HG03460 (cell line): ENCODE data around the gene KIAA0586.
"Not testable (repeated sequence)": the region's sequence is repeated elsewhere in the genome, so short reads cannot be mapped to it uniquely, and the experiment has no call there.

Experiments
- ATAC-seq: cut with Tn5 transposase; IDR thresholded peaks from one replicate; pipeline ENCODE4 v1.9.1; 2021; ENCODE audit not compliant: unreplicated experiment

KIAA0586 gene

DNA sequence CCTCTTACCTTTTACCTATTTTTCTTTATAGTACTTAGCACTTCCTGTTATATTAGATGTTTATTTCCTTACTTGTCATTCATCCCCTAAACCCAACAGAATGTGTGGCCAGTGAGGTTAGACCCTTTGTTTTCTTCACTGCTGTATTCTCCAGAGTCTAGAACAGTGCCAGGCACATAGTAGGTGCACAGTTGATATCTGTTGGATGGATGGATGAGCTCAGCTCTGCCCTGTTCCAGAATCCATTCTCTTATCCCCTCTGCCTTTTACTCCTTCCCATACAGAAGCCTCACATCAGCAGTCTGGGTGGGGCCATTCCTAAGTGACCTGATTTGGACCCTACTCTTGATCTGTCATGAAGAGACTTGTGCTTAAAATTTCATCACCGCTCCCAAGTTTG is 115.7 kb downstream of the KIAA0586 start:
- ATAC-seq = no peak

DNA sequence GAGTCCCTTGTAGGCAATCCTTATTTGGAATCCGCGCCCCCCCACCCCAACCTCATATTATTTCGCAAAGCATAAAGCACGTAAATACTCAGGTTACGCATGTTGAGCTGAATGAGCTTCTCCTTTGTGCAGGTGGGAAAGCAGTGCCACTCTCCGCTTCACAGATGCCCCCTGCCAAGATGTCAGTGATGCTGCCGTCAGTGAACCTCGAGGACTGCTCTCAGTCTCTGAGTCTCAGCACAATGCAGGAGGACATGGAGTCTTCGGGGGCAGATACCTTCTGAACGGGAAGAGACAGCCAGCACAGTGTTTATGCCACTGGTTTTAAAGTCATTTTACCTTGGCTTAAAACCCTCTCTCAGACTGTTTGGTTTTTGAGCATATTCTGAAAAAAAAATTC is 120.1 kb downstream of the KIAA0586 start:
- ATAC-seq = no peak

DNA sequence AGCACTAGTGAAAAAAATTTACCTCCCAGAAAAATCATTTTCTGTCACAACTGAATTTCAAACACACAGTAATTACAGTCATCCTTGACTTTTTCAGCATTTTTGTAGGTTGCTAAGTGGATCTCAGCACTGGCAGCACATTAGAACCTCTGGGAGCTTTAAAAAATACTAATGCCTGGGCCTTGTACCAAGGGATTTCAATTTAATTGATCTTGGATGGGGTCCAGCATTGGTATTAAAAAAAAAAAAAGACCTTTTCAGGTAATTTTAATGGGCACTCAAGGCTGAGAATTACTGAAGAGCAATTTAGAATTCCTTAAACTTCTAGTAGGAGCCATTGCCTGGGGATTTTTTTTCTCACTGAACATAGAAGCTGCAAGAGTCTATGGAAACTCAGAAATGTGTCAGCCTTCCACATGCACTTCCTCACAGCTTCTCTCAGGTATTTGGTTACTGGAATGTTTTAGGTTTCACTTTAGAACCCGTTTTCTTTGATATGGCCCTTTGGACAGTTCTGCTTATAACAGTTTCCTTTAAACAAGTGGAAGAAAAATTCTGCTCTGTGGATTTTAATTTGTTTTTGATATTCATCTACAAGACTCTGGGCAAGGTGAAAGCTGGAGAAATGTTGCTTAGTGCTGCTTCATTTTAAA is 121.7 kb downstream of the KIAA0586 start:
- ATAC-seq = no peak

DNA sequence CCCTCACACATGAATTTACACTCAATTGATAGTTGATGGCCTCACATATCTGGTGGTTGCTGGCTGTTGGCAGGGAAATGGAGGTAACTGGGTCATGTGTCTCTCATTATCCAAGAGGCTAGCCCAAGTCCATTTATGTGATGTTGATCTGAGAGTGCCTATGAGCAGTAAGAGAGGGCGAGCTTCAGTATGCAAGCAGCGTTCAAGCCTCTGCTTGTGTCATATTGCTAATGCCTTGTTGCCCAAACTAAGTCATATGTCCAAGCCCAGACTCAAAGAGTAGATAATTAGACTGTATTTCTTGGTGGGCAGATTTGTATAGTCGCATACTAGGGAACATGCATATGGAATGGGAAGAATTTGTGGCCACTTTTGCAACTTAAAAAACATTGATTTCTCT is 126.4 kb downstream of the KIAA0586 start:
- no peak for ATAC-seq

DNA sequence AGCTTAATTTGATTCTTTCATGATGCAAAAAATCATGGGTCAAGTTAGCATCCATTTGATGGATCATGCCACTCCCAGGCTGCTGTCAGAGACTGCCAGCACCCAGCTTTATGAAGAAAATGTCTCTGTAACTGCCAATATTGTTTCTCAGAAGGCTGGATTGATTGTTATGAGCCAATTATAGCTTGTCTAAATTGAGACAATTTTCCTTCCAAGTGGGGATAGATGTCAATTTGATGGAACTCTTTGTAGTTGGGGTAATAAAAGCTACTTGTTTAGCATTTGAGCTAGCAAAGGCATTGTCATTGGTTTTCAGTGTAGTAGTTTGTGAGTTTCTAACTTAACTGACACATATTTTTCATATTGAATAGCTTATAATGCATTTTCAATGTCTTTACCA is 128.1 kb downstream of the KIAA0586 start:
- no peak for ATAC-seq

DNA sequence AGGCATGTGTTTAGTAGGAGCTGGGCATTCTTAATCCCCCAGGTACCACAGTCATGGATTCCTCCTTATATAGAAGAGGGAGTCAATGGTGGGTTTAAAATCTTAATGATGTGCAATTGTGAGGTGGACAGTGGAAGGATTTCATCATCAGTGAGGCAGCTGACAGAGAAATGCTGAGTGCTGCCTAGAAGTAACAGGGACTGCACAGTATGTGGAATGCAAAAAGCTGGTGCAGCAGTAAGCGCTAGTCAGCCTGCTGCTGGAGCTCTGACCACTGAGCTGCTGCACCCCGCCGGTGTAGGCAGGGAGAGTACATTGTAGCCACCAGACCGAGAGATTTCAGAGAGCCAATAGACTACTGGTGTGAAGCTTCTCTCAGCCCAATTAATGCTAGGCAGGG is 129.7 kb downstream of the KIAA0586 start:
- no peak for ATAC-seq

DNA sequence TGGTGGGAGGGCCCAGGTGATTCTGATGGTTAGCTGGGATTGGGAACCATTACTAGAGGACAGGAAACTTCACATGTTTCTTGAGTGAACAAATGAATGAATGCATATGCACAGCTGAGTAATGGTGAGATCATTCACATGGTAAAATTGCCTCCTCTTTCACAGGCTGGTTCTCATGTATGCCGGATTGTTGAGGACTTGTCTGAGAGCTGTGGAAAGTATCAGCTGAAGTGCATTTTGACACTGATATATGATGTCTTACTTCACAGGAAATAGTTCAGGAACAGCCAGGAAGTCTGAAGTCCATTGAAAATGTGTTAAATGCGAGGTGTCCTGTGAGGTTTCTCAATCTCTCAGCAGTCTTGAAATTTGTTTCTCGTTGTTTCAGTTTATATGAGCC is 132.7 kb downstream of the KIAA0586 start:
- no peak for ATAC-seq

DNA sequence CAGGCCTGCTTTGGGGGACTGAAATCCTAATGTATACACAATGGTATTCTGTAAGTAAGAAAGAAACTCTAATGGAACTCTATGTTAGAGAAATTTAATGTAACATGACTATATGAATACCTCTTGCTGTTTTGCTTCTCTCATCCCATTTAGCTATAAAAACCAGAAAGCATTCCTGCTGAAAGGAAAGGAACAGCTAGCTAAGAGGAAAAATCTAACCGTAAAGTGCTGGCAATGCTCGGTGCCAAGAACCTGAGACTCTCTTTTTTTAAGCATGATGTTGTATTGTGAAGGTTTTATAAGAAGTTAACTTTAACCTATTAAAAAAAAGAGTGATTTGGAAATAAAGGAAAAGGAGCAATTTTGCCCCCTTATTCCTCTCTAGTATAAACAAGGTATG is 134.6 kb downstream of the KIAA0586 start:
- ATAC-seq = no peak

DNA sequence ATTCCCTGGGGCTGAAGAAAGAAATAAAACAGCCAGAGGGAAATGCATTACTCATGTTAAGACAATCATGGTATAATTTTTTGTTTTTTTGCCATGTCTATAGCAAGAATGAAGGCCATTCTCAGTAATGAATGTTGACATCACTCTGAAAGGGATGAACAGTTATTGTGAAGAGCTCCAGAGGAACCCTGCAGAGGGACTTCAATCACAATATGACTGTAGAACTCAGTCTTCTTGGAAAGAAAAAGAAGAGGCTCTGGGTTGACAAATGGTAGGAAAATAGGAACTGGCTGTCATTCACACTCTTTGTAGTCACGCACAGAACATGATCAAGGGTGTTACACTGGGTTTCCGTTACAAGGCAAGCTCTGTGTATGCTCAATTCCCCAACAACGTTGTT is 136.5 kb downstream of the KIAA0586 start:
- no peak for ATAC-seq

DNA sequence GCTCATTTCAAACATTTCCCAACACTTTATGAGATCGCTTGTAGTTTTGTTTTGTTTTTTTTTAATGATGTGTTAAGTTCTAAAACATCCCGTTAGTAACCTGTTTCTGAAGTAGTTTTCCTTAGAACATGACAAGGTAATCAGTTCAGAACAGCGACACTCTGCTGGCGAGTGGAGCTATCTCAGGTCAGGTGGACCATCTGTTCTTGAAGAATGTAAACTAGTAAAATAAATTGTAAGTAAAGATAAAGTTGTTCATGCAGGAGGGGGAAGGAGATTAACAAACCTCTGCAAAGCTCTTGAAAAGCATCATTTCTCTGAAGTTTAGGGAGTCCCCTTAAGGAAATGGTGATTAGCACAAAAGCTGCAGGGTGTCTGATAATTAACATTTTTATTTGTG is 138.3 kb downstream of the KIAA0586 start:
- ATAC-seq = no peak

DNA sequence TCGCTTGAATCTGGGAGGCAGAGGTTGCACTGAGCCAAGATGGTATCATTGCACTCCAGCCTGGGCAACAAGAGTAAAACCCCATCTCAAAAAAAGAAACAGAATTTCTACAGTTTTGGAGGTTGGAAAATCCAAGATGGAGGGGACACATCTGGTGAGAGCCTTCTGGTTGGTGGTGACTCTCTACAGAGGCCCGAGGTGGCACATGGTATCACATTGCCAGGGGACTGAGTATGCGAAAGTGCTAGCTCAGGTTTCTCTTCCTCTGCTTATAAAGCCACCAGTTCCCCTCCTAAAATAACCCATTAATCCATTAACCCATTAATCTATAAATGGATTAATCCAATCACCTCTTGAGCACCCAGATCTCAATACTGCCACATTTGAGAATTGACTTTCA is 139.5 kb downstream of the KIAA0586 start:
- ATAC-seq = no peak

DNA sequence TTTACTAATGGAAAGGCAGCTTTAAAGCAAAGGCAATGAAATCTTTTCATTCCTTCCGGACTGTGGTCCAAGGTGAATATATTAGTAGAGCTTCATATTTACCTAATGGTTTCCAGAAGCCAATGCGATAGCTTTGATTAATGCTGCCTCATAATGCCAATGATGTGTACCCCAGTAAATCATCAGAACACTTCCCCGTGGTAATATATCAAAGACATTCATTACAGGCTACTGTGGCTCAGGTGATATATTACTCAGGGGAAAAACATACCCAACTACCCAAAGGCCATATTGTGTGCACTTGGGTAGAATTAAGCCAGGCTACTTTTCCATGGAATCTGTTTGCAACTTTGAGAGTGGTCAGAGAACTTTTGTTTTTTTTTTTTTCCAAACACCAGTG is 140.8 kb downstream of the KIAA0586 start:
- no peak for ATAC-seq

DNA sequence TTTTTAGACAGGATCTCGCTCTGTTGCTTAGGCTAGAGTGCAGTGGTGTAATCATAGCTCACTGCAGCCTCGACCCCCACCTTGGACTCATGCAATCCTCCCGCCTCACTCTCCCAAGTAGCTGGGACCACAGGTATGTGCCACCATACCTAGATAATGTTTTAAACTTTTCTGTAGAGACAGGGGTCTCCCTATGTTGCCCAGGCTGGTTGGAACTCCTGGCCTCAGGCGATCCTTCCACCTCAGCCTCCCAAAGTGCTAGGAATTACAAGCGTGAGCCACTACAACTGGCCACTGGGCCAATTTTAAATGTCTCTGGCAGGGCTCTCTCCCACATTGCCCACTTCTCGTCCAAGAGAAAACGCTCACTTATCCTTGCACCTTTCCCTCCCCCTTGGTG is 143.7 kb downstream of the KIAA0586 start:
- no peak for ATAC-seq

DNA sequence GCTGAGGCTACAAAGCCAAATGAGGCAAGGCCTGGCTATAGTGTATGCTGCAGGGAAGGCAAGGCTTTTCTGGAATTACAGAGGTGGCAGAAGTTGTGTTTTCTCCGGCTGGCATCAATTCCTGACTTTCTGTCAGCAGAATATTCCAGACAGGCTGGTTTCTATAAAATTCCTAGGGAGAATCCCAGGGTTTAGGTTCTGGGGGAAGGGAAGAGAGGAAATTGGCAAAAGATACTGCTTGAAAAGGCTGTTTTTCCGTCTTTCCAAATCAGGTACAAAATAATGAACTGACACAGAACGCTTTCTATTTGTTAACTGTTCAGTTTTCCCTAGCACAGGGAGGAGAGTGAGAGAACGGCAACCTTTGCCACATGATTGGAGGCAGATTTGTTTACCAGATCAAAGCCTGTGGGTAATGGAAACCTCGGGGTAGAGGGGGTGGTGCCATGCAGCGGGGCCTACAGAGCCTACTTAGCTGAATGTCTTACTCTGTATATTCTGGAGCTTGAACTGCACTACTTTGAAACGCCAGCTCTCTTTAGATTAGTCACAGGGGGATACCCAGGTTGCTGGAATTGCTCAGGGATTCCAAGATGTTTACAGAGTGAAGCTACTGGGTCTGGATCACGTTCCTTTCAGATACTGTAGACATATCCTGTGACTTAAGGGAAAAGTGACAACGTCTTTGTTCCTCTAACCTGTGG is 144.4 kb downstream of the KIAA0586 start:
- ATAC-seq = no peak

DNA sequence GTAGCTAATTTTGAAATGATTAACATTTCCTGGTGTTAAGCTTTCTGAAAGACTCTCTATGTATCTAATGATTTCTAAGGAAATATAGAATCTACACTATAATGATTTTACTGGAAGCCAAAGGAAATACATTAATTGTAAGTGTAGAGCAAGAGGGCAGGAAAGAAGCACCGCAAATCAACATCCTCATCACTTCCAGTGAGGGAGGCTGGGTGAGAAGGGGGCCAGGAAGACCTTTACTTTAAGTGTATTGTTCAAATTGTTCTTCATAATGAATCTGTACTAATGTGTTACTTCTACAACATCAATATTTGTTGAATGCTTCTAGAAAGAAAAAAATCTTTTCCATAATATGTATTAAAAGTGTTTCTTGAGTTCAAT is 144.9 kb downstream of the KIAA0586 start:
- ATAC-seq = no peak

DNA sequence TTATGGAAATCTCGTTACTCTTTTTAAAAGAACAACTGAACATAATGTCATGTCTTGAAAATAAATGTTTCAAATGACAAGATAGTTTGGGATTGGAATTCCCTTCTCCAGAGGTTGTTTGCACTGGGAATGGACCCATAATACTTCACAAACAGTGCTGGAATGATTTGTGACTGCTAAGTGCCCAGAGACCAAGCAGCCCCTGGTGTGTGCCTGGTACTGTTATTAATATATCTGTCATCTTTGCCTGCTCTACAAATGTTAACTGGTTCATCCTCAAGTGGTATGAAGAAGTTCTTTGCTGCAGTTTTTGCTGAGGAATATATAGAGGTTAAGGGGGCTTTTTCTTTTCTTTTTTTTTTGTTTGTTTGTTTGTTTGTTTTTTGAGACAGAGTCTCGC is 145.3 kb downstream of the KIAA0586 start:
- no peak for ATAC-seq

DNA sequence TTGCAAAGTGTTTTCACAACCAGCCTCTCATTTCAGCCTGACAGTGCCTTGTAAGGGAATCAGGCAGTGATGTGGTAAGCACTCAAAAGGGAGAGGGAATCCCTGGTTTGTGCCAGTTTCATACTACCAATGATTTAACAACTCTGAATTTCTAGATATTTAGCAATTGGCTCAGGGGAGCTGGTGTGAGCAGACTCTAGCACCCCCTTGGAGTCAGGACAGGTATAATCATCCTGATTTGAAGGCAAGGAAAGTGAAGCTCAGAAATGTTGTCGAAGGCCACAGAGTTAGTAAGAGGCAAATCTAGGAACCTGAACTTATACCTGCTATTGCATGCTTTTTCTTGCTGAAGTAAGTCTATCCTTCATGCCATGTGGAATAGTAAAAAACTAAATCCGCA is 147.1 kb downstream of the KIAA0586 start:
- ATAC-seq = no peak

DNA sequence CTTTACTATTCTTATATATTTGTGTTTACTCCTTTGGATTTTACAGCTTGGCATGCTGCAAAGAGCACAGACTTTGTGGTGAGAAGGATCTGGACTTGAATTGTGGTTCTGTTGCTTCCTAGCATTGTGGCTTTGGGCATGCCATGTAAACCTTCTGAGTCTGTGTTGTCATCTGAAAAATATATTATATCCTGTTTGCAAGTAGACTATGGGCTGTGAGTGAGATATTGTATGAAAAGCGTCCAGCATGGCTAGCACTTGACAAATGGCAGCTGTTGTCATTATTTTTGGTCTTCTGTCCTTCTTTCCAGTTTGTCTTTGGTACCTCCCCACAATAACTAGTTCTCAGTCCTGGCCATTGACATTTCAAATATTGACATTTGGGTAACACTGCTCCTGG is 148.4 kb downstream of the KIAA0586 start:
- no peak for ATAC-seq

DNA sequence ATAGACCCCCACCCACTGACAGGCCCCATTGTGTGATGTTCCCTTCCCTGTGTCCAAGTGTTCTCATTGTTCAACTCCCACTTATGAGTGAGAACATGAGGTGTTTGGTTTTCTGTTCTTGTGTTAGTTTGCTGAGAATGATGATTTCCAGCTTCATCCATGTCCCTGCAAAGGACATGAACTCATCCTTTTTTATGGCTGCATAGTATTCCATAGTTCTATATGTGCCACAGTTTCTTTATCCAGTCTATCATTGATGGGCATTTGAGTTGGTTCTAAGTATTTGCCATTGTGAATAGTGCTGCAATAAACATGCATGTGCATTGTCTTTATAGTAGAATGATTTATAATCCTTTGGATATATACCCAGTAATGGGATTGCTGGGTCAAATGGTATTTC is 152.5 kb downstream of the KIAA0586 start:
- ATAC-seq = not testable (repeated sequence)

DNA sequence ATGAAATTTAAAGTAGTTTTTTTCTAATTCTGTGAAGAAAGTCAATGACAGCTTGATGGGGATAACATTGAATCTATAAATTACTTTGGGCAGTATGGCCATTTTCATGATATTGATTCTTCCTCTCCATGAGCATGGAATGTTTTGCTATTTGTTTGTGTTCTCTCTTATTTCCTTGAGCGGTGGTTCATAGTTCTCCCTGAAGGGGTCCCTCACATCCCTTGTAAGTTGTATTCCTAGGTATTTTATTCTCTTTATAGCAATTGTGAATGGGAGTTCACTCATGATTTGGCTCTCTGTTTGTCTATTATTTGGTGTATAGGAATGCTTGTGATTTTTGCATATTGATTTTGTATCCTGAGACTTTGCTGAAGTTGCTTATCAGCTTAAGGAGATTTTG is 153.9 kb downstream of the KIAA0586 start:
- not testable (repeated sequence) for ATAC-seq

DNA sequence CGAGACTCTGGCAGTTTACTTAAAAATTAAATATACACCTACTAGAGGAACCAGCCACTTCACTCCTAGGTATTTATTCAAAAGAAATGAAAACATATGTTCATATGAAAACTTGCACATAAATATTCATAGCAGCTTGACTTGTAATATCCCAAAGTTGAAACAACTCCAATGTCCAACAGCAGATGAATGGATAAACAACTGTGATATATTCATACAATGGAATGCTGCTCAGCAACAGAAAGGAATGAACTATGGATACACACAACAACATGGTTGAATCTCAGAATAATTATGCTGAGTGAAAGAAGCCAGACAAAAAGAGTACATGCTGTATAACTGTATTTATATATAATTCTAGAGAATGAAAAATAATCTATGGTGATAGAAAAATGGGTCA is 156.9 kb downstream of the KIAA0586 start:
- no peak for ATAC-seq

DNA sequence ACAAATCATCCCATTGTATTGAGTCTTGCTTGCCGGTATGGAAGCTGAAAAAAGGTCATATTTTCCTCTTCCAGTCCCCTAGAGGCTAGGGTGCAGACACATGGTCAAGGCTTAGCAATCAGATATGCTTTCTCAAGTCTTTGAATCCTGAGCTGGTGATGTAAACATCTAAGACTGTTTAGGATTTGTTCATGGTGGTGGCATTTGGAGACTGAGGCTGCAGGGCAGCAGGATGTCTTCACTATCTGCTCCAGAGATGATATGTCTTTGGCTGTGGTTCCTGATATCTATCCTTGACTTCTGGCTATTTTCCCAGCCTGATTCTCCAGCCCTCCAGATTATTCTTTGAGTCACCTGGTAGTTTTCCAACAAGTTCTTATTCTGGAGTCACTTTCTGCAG is 159.8 kb downstream of the KIAA0586 start:
- ATAC-seq = no peak

DNA sequence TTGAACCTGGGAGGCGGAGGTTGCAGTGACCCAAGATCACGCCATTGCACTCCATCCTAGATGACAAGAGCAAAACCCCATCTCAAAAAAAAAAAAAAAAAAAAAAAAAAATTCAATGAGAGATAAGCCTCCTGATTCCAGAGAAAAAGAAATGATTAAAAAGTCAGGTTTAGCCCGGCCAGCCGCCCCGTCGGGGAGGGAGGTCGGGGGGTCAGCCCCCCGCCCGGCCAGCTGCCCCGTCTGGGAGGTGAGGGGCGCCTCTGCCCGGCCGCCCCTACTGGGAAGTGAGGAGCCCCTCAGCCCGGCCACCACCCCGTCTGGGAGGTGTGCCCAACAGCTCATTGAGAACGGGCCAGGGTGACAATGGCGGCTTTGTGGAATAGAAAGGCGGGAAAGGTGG is 160.8 kb downstream of the KIAA0586 start:
- not testable (repeated sequence) for ATAC-seq
